Spleen (tissue), 7 donors: ENCODE results near the gene CCDC80.

Experiments used
- POLR2A ChIP-seq, 3 donors: fragments of 450-650 bp; IDR thresholded peaks; one replicate each; pipeline ENCODE4 v1.5.1; 2017; ENCODE audit warnings: antibody characterized with exemption in 3 of 3, mild to moderate bottlenecking in 1 of 3
- POLR2AphosphoS5 ChIP-seq, 3 donors: sonication (generic); formaldehyde crosslinking; IDR thresholded peaks; one replicate each; pipeline ENCODE4 v1.5.1; 2017; ENCODE audit warnings: antibody characterized with exemption in 3 of 3
- TF ChIP-seq, protein P1 (sequence below), 11 experiments: fragments of 200-600 bp in 7 of 11; fragments of 450-650 bp in 4 of 11; sonication (generic) in 4 of 11; IDR thresholded peaks in 8 of 11; conservative IDR thresholded peaks in 3 of 11; 1 replicate in 7 of 11; 2 replicates in 4 of 11; pipeline versions ENCODE4 v1.4.0 to v1.8.0; 2016 to 2021; ENCODE audit warnings: antibody characterized with exemption in 11 of 11, inconsistent platforms in 4 of 11, mild to moderate bottlenecking in 1 of 11
- donor health status: DM: no; HTN: no; CAD: no; lungs with moderate emphysema.
- donor health status: DM: no; HTN: no; CAD: no.
- donor health status: DM: no; HTN: no; CAD: no.

- TF ChIP-seq, protein P1, sequence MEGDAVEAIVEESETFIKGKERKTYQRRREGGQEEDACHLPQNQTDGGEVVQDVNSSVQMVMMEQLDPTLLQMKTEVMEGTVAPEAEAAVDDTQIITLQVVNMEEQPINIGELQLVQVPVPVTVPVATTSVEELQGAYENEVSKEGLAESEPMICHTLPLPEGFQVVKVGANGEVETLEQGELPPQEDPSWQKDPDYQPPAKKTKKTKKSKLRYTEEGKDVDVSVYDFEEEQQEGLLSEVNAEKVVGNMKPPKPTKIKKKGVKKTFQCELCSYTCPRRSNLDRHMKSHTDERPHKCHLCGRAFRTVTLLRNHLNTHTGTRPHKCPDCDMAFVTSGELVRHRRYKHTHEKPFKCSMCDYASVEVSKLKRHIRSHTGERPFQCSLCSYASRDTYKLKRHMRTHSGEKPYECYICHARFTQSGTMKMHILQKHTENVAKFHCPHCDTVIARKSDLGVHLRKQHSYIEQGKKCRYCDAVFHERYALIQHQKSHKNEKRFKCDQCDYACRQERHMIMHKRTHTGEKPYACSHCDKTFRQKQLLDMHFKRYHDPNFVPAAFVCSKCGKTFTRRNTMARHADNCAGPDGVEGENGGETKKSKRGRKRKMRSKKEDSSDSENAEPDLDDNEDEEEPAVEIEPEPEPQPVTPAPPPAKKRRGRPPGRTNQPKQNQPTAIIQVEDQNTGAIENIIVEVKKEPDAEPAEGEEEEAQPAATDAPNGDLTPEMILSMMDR (IDR thresholded peaks at IDR 0.05 in 8 of 11, conservative IDR thresholded peaks at IDR 0.05 in 3 of 11), result no peak
- TF ChIP-seq POLR2A (IDR thresholded peaks at IDR 0.05), result no peak
- peak in 1 of 3 donors; percentile 45 for TF ChIP-seq POLR2AphosphoS5 (IDR thresholded peaks at IDR 0.05)
Measured at GRCh38 chr3:112676659-112677234, 35.8 kb upstream of the CCDC80 start.
